HG03442 (cell line): Measurements from ENCODE around the gene ARPP21.
A peak's percentile ranks its signal among the peaks of the same experiment; 100 is the strongest.
"Not testable (repeated sequence)": the region's sequence is repeated elsewhere in the genome, so short reads cannot be mapped to it uniquely, and the experiment has no call there.

ENCODE experiments used
- ATAC-seq: cut with Tn5 transposase; IDR thresholded peaks from one replicate; pipeline ENCODE4 v1.9.1; 2021; ENCODE audit warnings: mild to moderate bottlenecking, moderate library complexity; ENCODE audit not compliant: unreplicated experiment

Gene ARPP21

GRCh38 chr3:35639254-35640186 lies at the start of gene ARPP21:
Gene ARPP21 (plus strand): TSS chr3:35639525. CDS start chr3:35681752, 42,227 bp downstream.
- peak; percentile 43 for ATAC-seq

- peak; percentile 83 for ATAC-seq
Measured at GRCh38 chr3:35592589-35593295, 46.6 kb upstream of the ARPP21 start.

GRCh38 chr3:35594739-35595138 lies 44.6 kb upstream of the ARPP21 start:
- peak; percentile 48 for ATAC-seq

- ATAC-seq: no peak
Measured at GRCh38 chr3:35596335-35596995, 42.9 kb upstream of the ARPP21 start.

- ATAC-seq: no peak
Measured at GRCh38 chr3:35597490-35597889, 41.8 kb upstream of the ARPP21 start.

GRCh38 chr3:35598804-35599203 lies 40.5 kb upstream of the ARPP21 start:
- ATAC-seq: no peak

- no peak for ATAC-seq
Measured at GRCh38 chr3:35601959-35602358, 37.4 kb upstream of the ARPP21 start.

- no peak for ATAC-seq
Measured at GRCh38 chr3:35602395-35602936, 36.9 kb upstream of the ARPP21 start.

GRCh38 chr3:35616346-35616745 lies 23.0 kb upstream of the ARPP21 start:
- ATAC-seq: no peak

GRCh38 chr3:35617370-35617769 lies 22.0 kb upstream of the ARPP21 start:
- peak; percentile 49 for ATAC-seq

- ATAC-seq: not testable (repeated sequence)
Measured at GRCh38 chr3:35620238-35620637, 19.1 kb upstream of the ARPP21 start.

GRCh38 chr3:35624698-35625097 lies 14.6 kb upstream of the ARPP21 start:
- ATAC-seq: no peak

GRCh38 chr3:35633332-35634124 lies 5.8 kb upstream of the ARPP21 start:
- no peak for ATAC-seq

GRCh38 chr3:35635407-35635806 lies 3.9 kb upstream of the ARPP21 start:
- ATAC-seq: no peak

GRCh38 chr3:35635926-35636683 lies 3.2 kb upstream of the ARPP21 start:
- ATAC-seq: no peak

GRCh38 chr3:35638251-35638979 lies 910 bp upstream of the ARPP21 start:
- ATAC-seq: no peak

GRCh38 chr3:35638980-35639253 lies 408 bp upstream of the ARPP21 start:
- ATAC-seq: peak; percentile 2

GRCh38 chr3:35640190-35641165 lies 1.2 kb downstream of the ARPP21 start:
- ATAC-seq: no peak
